BE2C (cell line): ENCODE data around the gene KLF18.
"Not testable (repeated sequence)": the region's sequence is repeated elsewhere in the genome, so short reads cannot be mapped to it uniquely, and the experiment has no call there.

Experiments
- DNase-seq: peaks from one replicate; pipeline ENCODE4 v3.0.0-alpha.2; 2020
- H3K27me3 ChIP-seq: fragments of 250-450 bp; sonication (Bioruptor Pico); 2 replicates; pipeline ENCODE4 v1.5.1; 2020; ENCODE audit warnings: mild to moderate bottlenecking
- H3K36me3 ChIP-seq: fragments of 250-450 bp; sonication (Bioruptor Pico); 2 replicates; pipeline ENCODE4 v1.5.1; 2020; ENCODE audit warnings: mild to moderate bottlenecking
- H3K4me1 ChIP-seq: fragments of 250-450 bp; sonication (Bioruptor Pico); 2 replicates; pipeline ENCODE4 v1.5.1; 2020
- H3K4me3 ChIP-seq: 2 replicates; pipeline ENCODE4 v1.5.1; 2011; ENCODE audit warnings: low read depth, low read length
- H3K9me3 ChIP-seq: fragments of 250-450 bp; sonication (Bioruptor Pico); 2 replicates; pipeline ENCODE4 v1.5.1; 2020
- CTCF ChIP-seq: IDR thresholded peaks from 2 replicates; pipeline ENCODE4 v1.5.1; 2012; ENCODE audit warnings: mild to moderate bottlenecking, low read depth, low read length

Gene KLF18

GRCh38 chr1:44131411-44131810 is 10.0 kb downstream of the KLF18 start:
- no peaks in the 10 kb centered on the region for H3K9me3 ChIP-seq
- no peaks in the 10 kb centered on the region for H3K36me3 ChIP-seq
- no peak for TF ChIP-seq CTCF

DNA sequence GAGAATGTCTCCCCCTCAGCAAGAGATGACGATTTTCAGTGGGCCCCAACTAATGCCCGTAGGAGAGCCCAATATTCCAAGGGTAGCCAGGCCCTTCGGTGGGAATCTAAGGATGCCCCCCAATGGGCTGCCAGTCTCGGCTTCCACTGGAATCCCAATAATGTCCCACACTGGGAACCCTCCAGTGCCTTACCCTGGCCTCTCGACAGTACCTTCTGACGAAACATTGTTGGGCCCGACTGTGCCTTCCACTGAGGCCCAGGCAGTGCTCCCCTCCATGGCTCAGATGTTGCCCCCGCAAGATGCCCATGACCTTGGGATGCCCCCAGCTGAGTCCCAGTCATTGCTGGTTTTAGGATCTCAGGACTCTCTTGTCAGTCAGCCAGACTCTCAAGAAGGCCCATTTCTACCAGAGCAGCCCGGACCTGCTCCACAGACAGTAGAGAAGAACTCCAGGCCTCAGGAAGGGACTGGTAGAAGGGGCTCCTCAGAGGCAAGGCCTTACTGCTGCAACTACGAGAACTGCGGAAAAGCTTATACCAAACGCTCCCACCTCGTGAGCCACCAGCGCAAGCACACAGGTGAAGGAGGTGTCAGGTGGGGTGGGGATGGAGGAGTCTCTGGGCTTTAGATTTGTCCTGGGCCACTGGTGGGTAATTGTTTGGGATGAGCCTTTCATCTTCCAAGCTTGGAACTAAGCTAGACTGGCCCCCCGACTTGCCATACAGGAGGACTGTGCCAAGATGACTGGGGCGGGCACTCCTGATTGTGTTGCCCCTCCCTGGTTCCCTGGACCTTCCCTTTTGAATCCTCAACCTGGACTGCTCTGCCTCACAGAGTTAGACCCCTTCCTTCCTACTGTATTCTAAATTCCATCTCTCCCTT is 11.6 kb downstream of the KLF18 start:
- H3K27me3 ChIP-seq: no peaks in the 10 kb centered on the region

More at GRCh38 chr1:44131411-44131810, 10.0 kb downstream of the KLF18 start:
- Histone ChIP-seq H3K4me1 (no peaks in the 10 kb centered on the region), H3K4me3 (no peak overlapping the region), H3K27me3 (no peaks in the 10 kb centered on the region)
- no peak for DNase-seq

DNA sequence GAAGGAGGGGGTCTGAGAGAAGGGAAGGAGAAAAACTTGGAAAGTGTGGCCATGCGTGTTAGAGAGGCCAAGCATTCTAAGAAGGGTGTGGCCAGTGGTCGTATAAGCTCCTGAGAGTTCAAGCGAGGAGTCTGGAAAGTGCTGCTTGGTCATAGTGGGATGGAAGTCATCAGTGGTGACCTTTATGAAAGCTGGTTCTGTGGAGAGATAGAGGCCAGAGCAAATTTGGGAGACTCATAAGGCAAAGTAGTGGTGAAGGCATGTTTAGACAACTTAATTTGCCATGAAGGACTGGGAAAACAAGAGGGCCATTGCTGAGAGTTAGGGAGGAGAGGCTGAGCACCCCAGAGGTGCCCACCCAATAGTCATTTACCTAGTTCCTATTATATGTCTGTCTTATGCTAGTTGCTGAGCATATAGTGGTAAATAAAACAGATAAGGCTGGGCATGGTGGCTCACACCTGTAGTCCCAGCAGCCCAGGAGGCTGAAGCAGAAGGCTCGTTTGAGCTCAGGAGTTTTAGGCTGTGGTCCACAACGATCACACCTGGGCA is 21.0 kb downstream of the KLF18 start:
- DNase-seq: no peak
- TF ChIP-seq CTCF: no peak
- Histone ChIP-seq H3K36me3 (no peaks in the 10 kb centered on the region), H3K9me3 (no peaks in the 10 kb centered on the region), H3K4me1 (no peaks in the 10 kb centered on the region), H3K27me3 (no peaks in the 10 kb centered on the region), H3K4me3 (no peak overlapping the region)

More for the DNA sequence above, 11.6 kb downstream of the KLF18 start:
- no peaks in the 10 kb centered on the region for H3K9me3 ChIP-seq
- no peaks in the 10 kb centered on the region for H3K36me3 ChIP-seq
- H3K4me1 ChIP-seq: no peaks in the 10 kb centered on the region
- H3K4me3 ChIP-seq: no peak overlapping the region
- no peak for DNase-seq
- TF ChIP-seq CTCF: no peak

DNA sequence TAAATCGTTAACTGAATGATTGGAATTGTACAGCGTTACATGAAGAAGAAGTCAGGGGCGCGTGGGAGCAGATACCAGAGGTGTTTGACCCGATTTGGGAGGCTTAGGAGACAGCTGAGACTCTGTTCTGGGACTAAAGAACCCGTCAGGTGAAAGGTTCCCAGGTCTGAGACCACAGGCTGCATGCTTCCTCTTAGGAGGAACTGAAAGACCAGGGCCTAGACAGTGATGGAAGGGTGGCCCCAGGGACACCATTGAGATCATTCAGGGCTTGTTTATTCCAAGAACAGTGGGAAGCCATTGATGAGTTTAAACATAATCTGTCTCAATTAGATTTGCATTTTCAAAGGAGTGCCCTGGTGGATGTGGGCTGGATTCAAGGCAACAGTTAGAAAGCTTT is 21.9 kb downstream of the KLF18 start:
- DNase-seq: no peak
- Histone ChIP-seq H3K9me3 (no peaks in the 10 kb centered on the region), H3K36me3 (no peaks in the 10 kb centered on the region), H3K4me1 (no peaks in the 10 kb centered on the region), H3K27me3 (no peaks in the 10 kb centered on the region), H3K4me3 (no peak overlapping the region)
- TF ChIP-seq CTCF: no peak

DNA sequence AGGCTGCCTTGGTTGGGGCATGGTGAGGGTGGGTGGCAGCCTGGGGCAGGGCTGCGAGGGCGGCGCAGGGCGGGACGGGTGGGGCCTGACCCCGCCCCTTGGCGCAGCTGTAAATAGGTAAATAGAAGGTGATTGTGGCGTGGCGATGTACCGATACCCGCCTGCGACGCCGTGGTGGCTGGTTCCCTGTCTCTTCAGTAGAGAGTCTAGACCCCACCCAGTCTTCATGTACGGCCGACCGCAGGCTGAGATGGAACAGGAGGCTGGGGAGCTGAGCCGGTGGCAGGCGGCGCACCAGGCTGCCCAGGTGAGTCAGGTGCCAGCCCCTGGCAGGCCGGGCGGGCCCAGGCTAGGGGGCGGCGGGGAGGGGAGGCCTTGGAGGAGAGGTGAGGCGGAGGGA is 22.7 kb downstream of the KLF18 start, which contains the start of gene KLF17:
Gene KLF17 (plus strand): TSS at position 140 of the 400 bp plus-strand sequence. CDS start 87 bp downstream, at position 227.
- H3K36me3 ChIP-seq: no peaks in the 10 kb centered on the region
- no peaks in the 10 kb centered on the region for H3K4me1 ChIP-seq
- no peaks in the 10 kb centered on the region for H3K27me3 ChIP-seq
- DNase-seq: no peak
- H3K4me3 ChIP-seq: no peak within 1 kb of the TSS
- no peak for TF ChIP-seq CTCF
- no peaks in the 10 kb centered on the region for H3K9me3 ChIP-seq

DNA sequence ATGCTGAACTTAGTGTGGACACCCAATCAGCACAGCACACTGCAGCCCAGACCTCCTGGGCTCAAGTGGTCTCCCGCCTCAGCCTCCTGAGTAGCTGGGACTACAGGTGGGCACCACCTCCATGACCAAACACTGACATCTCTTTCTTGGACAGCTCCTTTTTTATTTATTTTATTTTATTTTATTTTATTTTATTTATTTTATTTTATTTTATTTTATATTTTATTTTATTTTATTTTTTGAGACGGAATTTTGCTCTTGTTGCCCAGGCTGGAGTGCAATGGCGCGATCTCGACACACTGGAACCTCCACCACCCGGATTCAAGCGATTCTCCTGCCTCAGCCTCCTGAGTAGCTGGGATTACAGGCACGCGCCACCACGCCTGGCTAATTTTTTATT is 24.2 kb downstream of the KLF18 start:
- not testable (repeated sequence) for DNase-seq, H3K4me3 ChIP-seq, H3K4me1 ChIP-seq, H3K9me3 ChIP-seq, H3K36me3 ChIP-seq, H3K27me3 ChIP-seq
